HG02852 (cell line): ENCODE results near the gene DNAH3.
"Not testable (repeated sequence)": the region's sequence is repeated elsewhere in the genome, so short reads cannot be mapped to it uniquely, and the experiment has no call there.

Source experiments
- ATAC-seq: cut with Tn5 transposase; IDR thresholded peaks from one replicate; pipeline ENCODE4 v1.9.1; 2021; ENCODE audit warnings: mild to moderate bottlenecking, moderate library complexity; ENCODE audit not compliant: unreplicated experiment

DNAH3 gene

GRCh38 chr16:20946015-20946629 lies 204.5 kb downstream of the DNAH3 start:
- no peak for ATAC-seq

- ATAC-seq, result not testable (repeated sequence)
Measured at GRCh38 chr16:20945575-20945875, 205.1 kb downstream of the DNAH3 start.

GRCh38 chr16:20944861-20945574 lies 205.6 kb downstream of the DNAH3 start:
- ATAC-seq, result no peak

- ATAC-seq, result no peak
Measured at GRCh38 chr16:20942256-20942655, 208.4 kb downstream of the DNAH3 start.

GRCh38 chr16:20941636-20941926 lies 209.1 kb downstream of the DNAH3 start:
- no peak for ATAC-seq

- no peak for ATAC-seq
Measured at GRCh38 chr16:20940871-20941635, 209.6 kb downstream of the DNAH3 start.

GRCh38 chr16:20939611-20940010 lies 211.0 kb downstream of the DNAH3 start:
- no peak for ATAC-seq

GRCh38 chr16:20938426-20938825 lies 212.2 kb downstream of the DNAH3 start:
- no peak for ATAC-seq

GRCh38 chr16:20937736-20938135 lies 212.9 kb downstream of the DNAH3 start:
- no peak for ATAC-seq

GRCh38 chr16:20933589-20933988 lies 217.1 kb downstream of the DNAH3 start:
- no peak for ATAC-seq

GRCh38 chr16:20931066-20931600 lies 219.5 kb downstream of the DNAH3 start:
- no peak for ATAC-seq

GRCh38 chr16:20930365-20930690 lies 220.3 kb downstream of the DNAH3 start:
- no peak for ATAC-seq

GRCh38 chr16:20929676-20930364 lies 220.8 kb downstream of the DNAH3 start:
- not testable (repeated sequence) for ATAC-seq

GRCh38 chr16:20928774-20929411 lies 221.8 kb downstream of the DNAH3 start:
- ATAC-seq, result no peak

- ATAC-seq, result no peak
Measured at GRCh38 chr16:20925751-20926150, 224.9 kb downstream of the DNAH3 start.

GRCh38 chr16:20923876-20924275 lies 226.8 kb downstream of the DNAH3 start:
- ATAC-seq, result no peak

GRCh38 chr16:20920799-20921198 lies 229.8 kb downstream of the DNAH3 start:
- no peak for ATAC-seq

GRCh38 chr16:20920091-20920490 lies 230.6 kb downstream of the DNAH3 start:
- no peak for ATAC-seq

- ATAC-seq, result no peak
Measured at GRCh38 chr16:20918486-20919239, 232.0 kb downstream of the DNAH3 start.

- ATAC-seq, result no peak
Measured at GRCh38 chr16:20916942-20917341, 233.7 kb downstream of the DNAH3 start.
